ENCODE data around the gene RTEL1.

RTEL1 gene

DNA sequence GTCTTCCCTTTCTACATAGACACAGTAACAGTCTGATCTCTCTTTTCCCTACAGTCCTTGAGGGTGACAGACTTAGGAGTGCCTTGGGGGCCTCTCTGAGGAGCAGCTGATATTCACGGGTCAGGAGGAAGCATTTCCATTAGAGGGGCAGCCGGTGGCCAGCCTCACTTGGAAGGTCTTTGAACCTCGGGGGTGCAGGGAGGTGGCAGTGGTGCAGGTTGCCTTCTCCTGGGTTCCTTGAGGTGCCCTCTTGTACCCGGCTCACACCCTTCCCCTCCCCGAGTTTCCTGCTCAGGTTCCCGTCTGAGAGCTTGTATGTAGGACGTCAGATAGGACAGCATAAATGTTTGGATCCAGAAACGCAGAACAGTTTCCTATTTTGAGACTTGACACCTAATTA lies 2.5 kb downstream of the RTEL1 start:
- Histone ChIP-seq H3K4me2 (ENCODE audit: low read length) (no peak overlapping the region), H3K27me3 (ENCODE audit: control insufficient read depth, insufficient read depth, low read length) (no peaks in the 10 kb centered on the region), H3K9me3 (ENCODE audit: control insufficient read depth, low read length) (no peaks in the 10 kb centered on the region), H3K9ac (no peak overlapping the region), H3K36me3 (ENCODE audit: control insufficient read depth, insufficient read depth, low read length) (no peaks in the 10 kb centered on the region), H3K4me3 (ENCODE audit: low read depth, low read length) (no peak overlapping the region), H3K4me1 (peaks cover 15% of the 10 kb centered on the region), H3K27ac (no peak overlapping the region), H3K79me2 (peaks cover 29% of the 10 kb centered on the region), H2AFZ (no peak overlapping the region)
- no peak for TF ChIP-seq CTCF (IDR thresholded peaks at IDR 0.05)

- no peaks in the 10 kb centered on the region for H3K27me3 ChIP-seq (ENCODE audit: control insufficient read depth, insufficient read depth, low read length)
- H3K9me3 ChIP-seq (ENCODE audit: control insufficient read depth, low read length), result no peaks in the 10 kb centered on the region
- H3K27ac ChIP-seq, result no peak overlapping the region
- TF ChIP-seq CTCF (IDR thresholded peaks at IDR 0.05), result no peak
- H3K36me3 ChIP-seq (ENCODE audit: control insufficient read depth, insufficient read depth, low read length), result no peaks in the 10 kb centered on the region
- no peak overlapping the region for H3K4me2 ChIP-seq (ENCODE audit: low read length)
- H3K4me1 ChIP-seq, result peaks cover 15% of the 10 kb centered on the region
- no peak overlapping the region for H2AFZ ChIP-seq
- peaks cover 29% of the 10 kb centered on the region for H3K79me2 ChIP-seq
- H3K4me3 ChIP-seq (ENCODE audit: low read depth, low read length), result no peak overlapping the region
- no peak overlapping the region for H3K9ac ChIP-seq
Measured at GRCh38 chr20:63661108-63661507, 3.0 kb downstream of the RTEL1 start.

DNA sequence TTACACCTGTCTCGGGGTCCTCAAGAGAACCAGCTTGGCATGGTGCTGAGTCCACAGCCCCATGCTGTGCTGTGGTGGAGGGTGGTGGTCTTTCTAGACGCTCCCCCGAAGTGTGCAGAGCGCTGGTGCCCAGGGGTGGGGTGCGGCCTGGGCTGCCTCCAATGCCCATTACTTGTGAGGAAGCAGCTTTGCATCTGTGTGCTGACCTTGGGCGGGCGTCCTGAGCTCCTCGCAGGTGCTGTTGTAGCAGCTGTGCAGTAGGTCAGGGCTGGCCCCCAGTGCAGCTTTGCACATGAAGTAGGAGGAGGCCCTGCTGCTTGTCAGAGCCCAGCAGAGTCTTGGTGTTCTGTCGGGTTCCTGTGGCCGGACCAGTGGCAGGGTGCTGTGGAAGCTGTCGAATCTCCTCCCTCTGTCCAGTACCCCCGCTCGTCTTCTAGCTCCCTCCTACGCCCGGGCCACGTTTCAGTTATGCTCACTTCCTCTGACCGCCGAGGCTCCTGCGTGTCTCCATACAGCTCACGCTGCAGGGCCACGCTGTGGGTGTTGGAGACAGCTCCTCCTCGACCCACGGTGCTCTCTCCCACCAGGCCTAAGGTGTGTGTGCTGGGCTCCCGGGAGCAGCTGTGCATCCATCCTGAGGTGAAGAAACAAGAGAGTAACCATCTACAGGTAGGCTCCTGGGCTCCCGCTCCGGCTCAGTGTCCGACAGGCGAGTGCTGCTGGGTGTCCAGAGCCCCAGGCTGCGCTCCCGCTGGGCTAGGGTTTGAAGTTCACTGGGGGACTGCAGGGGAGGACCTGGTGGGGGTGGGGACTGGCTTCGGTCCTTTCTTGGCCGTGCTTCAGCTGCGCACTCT lies 4.1 kb downstream of the RTEL1 start:
- H3K4me2 ChIP-seq (ENCODE audit: low read length), result no peak overlapping the region
- no peak overlapping the region for H3K9ac ChIP-seq
- H3K27me3 ChIP-seq (ENCODE audit: control insufficient read depth, insufficient read depth, low read length), result no peaks in the 10 kb centered on the region
- no peaks in the 10 kb centered on the region for H3K36me3 ChIP-seq (ENCODE audit: control insufficient read depth, insufficient read depth, low read length)
- peaks cover 29% of the 10 kb centered on the region for H3K79me2 ChIP-seq
- no peak overlapping the region for H3K4me3 ChIP-seq (ENCODE audit: low read depth, low read length)
- no peak for TF ChIP-seq CTCF (IDR thresholded peaks at IDR 0.05)
- no peak overlapping the region for H3K27ac ChIP-seq
- H3K4me1 ChIP-seq, result peaks cover 12% of the 10 kb centered on the region
- H2AFZ ChIP-seq, result no peak overlapping the region
- H3K9me3 ChIP-seq (ENCODE audit: control insufficient read depth, low read length), result no peaks in the 10 kb centered on the region

DNA sequence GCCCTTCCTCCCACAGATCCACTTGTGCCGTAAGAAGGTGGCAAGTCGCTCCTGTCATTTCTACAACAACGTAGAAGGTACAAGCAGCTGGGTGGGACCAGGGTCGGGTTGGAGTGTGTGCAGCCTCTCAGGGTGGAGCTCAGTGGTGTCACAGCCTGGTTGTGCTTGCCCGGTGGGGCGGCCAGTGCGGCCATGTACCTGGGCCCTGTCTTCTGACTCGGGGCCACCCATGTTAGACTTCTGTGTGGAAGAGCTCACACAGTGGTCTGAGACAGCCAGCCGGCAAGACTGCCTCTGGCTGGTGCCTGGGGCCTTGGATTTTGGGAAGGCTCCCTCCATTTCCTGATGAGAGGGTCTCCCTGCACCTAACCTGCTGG lies 4.7 kb downstream of the RTEL1 start:
- no peaks in the 10 kb centered on the region for H3K27me3 ChIP-seq (ENCODE audit: control insufficient read depth, insufficient read depth, low read length)
- no peak overlapping the region for H2AFZ ChIP-seq
- H3K9me3 ChIP-seq (ENCODE audit: control insufficient read depth, low read length), result no peaks in the 10 kb centered on the region
- no peaks in the 10 kb centered on the region for H3K36me3 ChIP-seq (ENCODE audit: control insufficient read depth, insufficient read depth, low read length)
- H3K27ac ChIP-seq, result no peak overlapping the region
- H3K79me2 ChIP-seq, result peaks cover 29% of the 10 kb centered on the region
- no peak for TF ChIP-seq CTCF (IDR thresholded peaks at IDR 0.05)
- peaks cover 6% of the 10 kb centered on the region for H3K4me1 ChIP-seq
- H3K4me3 ChIP-seq (ENCODE audit: low read depth, low read length), result no peak overlapping the region
- no peak overlapping the region for H3K9ac ChIP-seq
- no peak overlapping the region for H3K4me2 ChIP-seq (ENCODE audit: low read length)
